Activated CD4-positive, alpha-beta T cell treated with anti-CD3 and anti-CD28 coated beads for 36 hours (primary cell): ENCODE measurements around the gene MUS81. TPM values are rescaled to one million over a fixed set of nuclear protein-coding genes. Genes with fewer than 3 reads are reported as not detected.
A peak's percentile ranks its signal among the peaks of the same experiment; 100 is the strongest.

Experiments
- ATAC-seq: fragments of 200-7000 bp; cut with Tn5 transposase; one replicate; pipeline ENCODE4 v1.10.0; 2021; ENCODE audit warnings: mild to moderate bottlenecking, moderate library complexity
- CTCF ChIA-PET: fragments of 350-600 bp; sonication (Branson Sonifier 250); formaldehyde crosslinking; loops from one replicate; lab custom pipeline; 2021; ENCODE audit warnings: antibody characterized with exemption; lab: Charles Lee
- POLR2A ChIA-PET: fragments of 350-600 bp; sonication (Branson Sonifier 250); formaldehyde crosslinking; loops from one replicate; lab custom pipeline; 2021; ENCODE audit warnings: antibody characterized with exemption, inconsistent platforms; lab: Charles Lee
- DNase-seq: peaks from one replicate; pipeline ENCODE4 v3.0.0-alpha.2; 2020
- H3K27ac Mint-ChIP-seq: one replicate; pipeline ENCODE4 v1.8.0; 2021; ENCODE audit warnings: mixed read lengths
- H3K27me3 Mint-ChIP-seq: one replicate; pipeline ENCODE4 v1.8.0; 2021; ENCODE audit warnings: mixed read lengths
- H3K36me3 Mint-ChIP-seq: one replicate; pipeline ENCODE4 v1.8.0; 2021; ENCODE audit warnings: low read depth, mixed read lengths
- H3K4me1 Mint-ChIP-seq: one replicate; pipeline ENCODE4 v1.8.0; 2021; ENCODE audit warnings: mixed read lengths
- H3K4me3 Mint-ChIP-seq: one replicate; pipeline ENCODE4 v1.8.0; 2021; ENCODE audit warnings: mild to moderate bottlenecking, moderate library complexity, mixed read lengths
- H3K9me3 Mint-ChIP-seq: one replicate; pipeline ENCODE4 v1.8.0; 2021; ENCODE audit warnings: low read depth, mixed read lengths
- intact Hi-C, 2 experiments: fragments of 100-400 bp; cut with DNase I in 1 of 2; cut with micrococcal nuclease in 1 of 2; formaldehyde crosslinking; loops; one replicate each; pipeline versions ENCODE4 v1.14.2 to v1.15.1; 2022 to 2024; cut with DNase I, micrococcal nuclease
- total RNA-seq, 2 experiments: library from RNA; stranded (reverse); gene quantifications; one replicate each; pipeline ENCODE4 v1.2.3, GENCODE V29; 2021

The MUS81 gene
- total RNA-seq, 2 experiments from 2014 or later: 59.2 to 67.8 TPM

DNA sequence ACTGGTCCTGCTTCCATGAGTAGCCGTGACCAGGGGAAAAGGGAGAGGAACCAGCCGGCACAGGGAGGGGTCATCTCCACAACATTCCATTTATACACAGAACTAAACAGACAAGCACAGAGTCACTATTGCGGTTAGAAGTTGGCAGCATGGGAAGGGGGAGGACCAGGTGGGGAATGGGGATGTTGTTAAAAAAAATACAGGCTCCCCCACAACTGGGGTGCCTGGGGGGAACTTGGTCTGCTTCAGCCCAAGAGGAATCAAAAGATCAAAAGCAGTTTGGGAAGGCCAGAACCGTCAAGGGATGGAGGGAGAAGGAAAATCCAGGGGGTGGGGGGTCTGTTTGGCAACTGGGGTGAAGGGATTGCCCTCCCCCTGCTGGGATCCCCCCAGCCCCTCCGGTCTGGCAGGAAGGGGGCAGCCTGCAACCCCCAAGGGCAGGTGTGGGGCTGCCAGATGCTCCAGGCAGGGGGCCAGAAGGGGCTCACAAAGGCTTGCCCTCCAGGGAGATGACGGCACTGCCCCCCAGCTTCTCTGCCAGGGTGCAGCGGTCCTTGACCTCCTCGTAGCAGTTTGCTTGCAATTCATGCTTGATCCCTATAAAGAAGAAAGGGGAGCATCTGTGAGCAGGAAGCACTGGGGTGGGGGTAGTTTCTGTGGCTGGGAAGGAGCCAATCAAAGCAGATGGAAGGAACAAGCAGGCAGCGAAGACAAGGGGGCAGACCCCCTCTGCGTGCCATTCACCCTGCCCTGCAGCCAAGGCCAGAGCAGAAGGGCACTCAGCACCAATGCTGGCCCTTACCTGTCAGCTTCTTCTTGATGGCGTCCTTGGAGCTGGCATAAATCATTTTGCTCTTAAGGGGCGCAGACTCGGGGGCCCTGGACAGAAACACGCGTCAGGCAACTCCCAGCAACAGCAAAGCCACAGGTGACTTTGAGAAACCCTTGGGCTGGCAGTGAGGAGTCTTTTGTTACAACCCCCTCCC is 5.1 kb upstream of the MUS81 start:
- H3K36me3 Mint-ChIP-seq: peaks cover 53% of the 10 kb centered on the region
- H3K27ac Mint-ChIP-seq: no peak overlapping the region
- CTCF ChIA-PET: interaction anchor here (0.8 kb wide), 1 partner anchor 85 kb away, joined by 3 read pairs; no protein-coding TSS in a partner anchor
- H3K9me3 Mint-ChIP-seq: peaks cover 3% of the 10 kb centered on the region
- ATAC-seq (no peak), DNase-seq (no peak)
- intact Hi-C loops: loop anchor here (5.0 kb wide), 2 partner anchors 283 to 612 kb away; partner anchors contain the start of genes FAM89B (in 1 of the 2), PELI3 (in 1 of the 2) and ZNRD2 (in 1 of the 2)
- H3K4me3 Mint-ChIP-seq: peak overlapping the region; percentile 91
- H3K27me3 Mint-ChIP-seq: no peaks in the 10 kb centered on the region
- POLR2A ChIA-PET: no interaction called here
- H3K4me1 Mint-ChIP-seq: peaks cover 32% of the 10 kb centered on the region

DNA sequence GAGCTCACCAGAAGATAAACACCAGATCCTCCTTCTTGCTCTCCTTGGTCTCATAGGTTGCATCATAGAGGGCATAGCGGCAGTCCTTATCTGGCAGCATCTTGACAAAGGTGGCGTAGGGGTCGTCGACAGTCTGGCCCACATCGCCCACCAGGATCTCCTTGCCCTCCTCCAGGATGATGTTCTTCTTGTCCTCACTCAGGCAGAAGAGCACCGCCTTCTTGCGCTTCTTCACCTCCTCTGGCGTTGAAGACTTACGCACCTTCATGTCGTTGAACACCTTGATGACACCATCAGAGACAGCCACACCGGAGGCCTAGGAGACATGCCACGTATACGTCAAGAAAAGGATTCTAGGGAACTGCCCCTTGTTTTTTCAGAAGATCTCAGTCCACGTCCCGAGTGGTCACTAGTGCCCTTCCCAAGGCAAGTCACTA is 4.3 kb upstream of the MUS81 start:
- peaks cover 3% of the 10 kb centered on the region for H3K9me3 Mint-ChIP-seq
- H3K27me3 Mint-ChIP-seq: no peaks in the 10 kb centered on the region
- DNase-seq (no peak), ATAC-seq (no peak)
- peak overlapping the region; percentile 91 for H3K4me3 Mint-ChIP-seq
- ChIA-PET CTCF (interaction anchor here (0.8 kb wide), 1 partner anchor 86 kb away, joined by 3 read pairs; no protein-coding TSS in a partner anchor), POLR2A (no interaction called here)
- intact Hi-C loops: loop anchor here (5.0 kb wide), 2 partner anchors 284 to 611 kb away; partner anchors contain the start of genes FAM89B (in 1 of the 2), PELI3 (in 1 of the 2) and ZNRD2 (in 1 of the 2)
- peaks cover 32% of the 10 kb centered on the region for H3K4me1 Mint-ChIP-seq
- H3K27ac Mint-ChIP-seq: peak overlapping the region; percentile 78
- peaks cover 54% of the 10 kb centered on the region for H3K36me3 Mint-ChIP-seq

DNA sequence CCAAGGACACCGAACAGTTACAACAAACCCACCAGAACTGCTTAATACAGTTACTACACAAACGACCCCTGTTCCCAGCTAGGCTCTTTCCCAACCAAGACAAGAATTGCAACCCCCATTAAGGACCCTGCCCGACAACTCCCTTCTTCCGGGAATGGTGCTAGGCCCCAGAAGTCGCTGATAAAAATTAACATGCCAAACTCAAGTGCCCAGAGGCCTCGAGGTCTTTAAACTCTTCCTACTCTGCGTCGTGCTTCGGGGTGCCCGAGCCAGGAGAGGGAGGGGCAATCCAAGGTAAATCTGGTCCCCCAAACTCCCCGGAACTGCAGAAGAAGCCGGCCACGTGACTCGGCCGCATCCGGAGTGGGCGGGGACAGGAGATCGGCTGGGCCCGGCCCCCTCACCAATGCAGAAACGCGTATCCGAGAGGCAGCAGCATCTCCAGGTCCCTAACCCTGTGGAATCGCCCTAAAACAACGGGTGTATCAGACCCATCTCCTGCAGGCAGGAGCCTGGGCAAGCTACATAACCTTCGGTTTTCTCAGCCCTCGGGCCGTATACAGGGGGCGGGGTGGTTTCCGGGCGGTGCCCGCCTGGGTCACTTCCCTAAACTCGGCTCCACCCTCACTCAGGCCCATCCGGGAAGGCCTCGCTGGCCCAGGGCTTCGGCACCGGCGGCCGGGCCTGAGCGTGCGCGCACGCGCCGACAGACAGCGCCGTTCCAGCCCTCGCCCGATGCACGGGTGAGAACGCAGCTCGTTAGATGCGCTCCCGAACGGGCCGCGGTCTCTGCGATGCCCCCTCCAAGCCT is 3.3 kb upstream of the MUS81 start:
- Mint-ChIP-seq H3K4me1 (peaks cover 37% of the 10 kb centered on the region), H3K9me3 (peaks cover 3% of the 10 kb centered on the region), H3K27me3 (no peaks in the 10 kb centered on the region), H3K27ac (peak overlapping the region; percentile 78), H3K36me3 (peaks cover 52% of the 10 kb centered on the region), H3K4me3 (peak overlapping the region; percentile 91)
- intact Hi-C loops: loop anchor here (5.0 kb wide), 2 partner anchors 285 to 610 kb away; partner anchors contain the start of genes FAM89B (in 1 of the 2), PELI3 (in 1 of the 2) and ZNRD2 (in 1 of the 2)
- DNase-seq (peak; percentile 93), ATAC-seq (no peak)
- ChIA-PET POLR2A (no interaction called here), CTCF (interaction anchor here (0.6 to 6.6 kb wide), 3 partner anchors 17 to 285 kb away, joined by 3 to 210 read pairs (median 4); partner anchors contain the start of genes CCDC85B and FIBP)

DNA sequence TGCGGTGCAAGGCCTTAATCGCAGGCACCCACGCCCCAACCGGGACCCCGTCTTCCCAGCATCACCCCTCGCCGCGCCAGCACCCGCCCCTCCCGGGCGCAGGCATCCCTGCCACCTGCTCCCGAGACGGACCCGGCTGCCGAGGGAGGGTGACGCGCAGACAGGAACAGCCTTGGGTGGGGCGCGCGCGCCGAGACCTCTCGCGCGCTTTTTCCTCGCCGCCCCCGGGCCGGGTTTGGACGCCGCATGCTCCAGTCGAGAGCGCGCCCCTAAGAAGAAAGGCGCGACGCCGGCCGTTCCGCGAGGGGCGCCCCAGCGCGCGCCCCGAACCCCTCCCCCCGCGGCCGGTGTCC is 2.8 kb upstream of the MUS81 start:
- ChIA-PET CTCF (interaction anchor here (0.7 to 6.6 kb wide), 4 partner anchors 17 to 286 kb away, joined by 4 to 210 read pairs (median 18); partner anchors contain the start of genes CCDC85B and FIBP), POLR2A (interaction anchor here (0.6 to 1.0 kb wide), 3 partner anchors 16 to 1079 kb away, joined by 3 to 4 read pairs (median 4); partner anchors contain the start of genes PCNX3 and SF1)
- Mint-ChIP-seq H3K4me3 (peak overlapping the region; percentile 91), H3K27me3 (no peaks in the 10 kb centered on the region), H3K4me1 (peaks cover 38% of the 10 kb centered on the region), H3K27ac (peak overlapping the region; percentile 78), H3K36me3 (peaks cover 46% of the 10 kb centered on the region), H3K9me3 (no peaks in the 10 kb centered on the region)
- peak; percentile 79 for DNase-seq
- intact Hi-C loops: loop anchor here (5.0 kb wide), 2 partner anchors 285 to 610 kb away; partner anchors contain the start of genes FAM89B (in 1 of the 2), PELI3 (in 1 of the 2) and ZNRD2 (in 1 of the 2)
- no peak for ATAC-seq

DNA sequence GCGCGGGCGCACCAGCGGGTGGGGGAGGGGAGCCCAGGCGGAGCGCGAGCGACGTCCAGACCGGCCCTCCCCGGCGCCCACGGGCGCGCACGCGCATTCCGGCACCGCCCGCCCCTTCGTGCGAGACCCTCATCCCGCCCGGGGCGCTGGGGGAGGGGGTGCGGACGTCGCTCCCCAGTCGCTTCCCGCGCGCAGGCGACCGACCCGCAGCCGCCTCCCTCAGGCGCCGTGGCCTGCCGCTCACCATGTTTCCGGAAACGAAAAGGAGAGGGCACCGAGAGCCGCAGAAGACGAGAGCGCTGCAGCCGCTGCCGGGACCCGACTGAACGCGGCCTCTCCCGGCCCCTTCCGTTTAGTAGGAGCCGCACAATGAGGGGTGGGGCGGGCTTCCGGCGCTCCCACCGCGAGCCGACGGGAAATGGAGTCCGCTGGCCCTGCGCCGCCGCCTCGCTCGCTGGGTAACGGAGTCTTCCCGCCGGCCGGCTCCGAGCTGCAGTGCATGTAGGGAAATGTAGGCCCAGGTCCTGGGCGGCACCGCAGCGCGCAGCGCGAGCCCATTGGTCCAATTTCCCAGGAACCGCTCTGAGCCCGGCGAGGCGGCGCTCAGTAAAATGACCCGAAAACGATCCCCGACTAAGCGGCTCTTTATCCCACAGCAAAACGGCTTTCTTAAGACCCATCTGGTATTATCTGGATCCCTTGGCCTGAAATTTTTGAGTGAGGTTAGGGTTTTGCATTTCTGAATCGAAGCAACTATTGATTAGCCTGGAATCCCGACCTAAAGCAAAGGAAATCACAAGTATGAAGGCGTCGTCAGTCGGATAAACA is 2.2 kb upstream of the MUS81 start, which contains the start of gene CFL1:
Gene CFL1 (minus strand): TSS at position 328 of the 828 bp plus-strand sequence. CDS start 81 bp downstream, at position 247.
- Mint-ChIP-seq H3K4me1 (peaks cover 43% of the 10 kb centered on the region), H3K27ac (peak within 1 kb of the TSS; percentile 95), H3K4me3 (peak within 1 kb of the TSS; percentile 91), H3K36me3 (peaks cover 49% of the 10 kb centered on the region), H3K9me3 (no peaks in the 10 kb centered on the region), H3K27me3 (no peaks in the 10 kb centered on the region)
- CTCF ChIA-PET: interaction anchor here (0.6 to 6.6 kb wide), 8 partner anchors 16 to 145 kb away, joined by 3 to 210 read pairs (median 9); partner anchors contain the start of genes CCDC85B, FIBP, FOSL1 and KAT5
- DNase-seq (peak; percentile 99), ATAC-seq (peak; percentile 70)
- intact Hi-C loops: loop anchor here (1.0 to 5.0 kb wide), 13 partner anchors 25 to 1617 kb away; partner anchors contain the start of genes C11orf68 (in 2 of the 2), DRAP1 (in 2 of the 2), FAM89B (in 1 of the 2) and FKBP2 (in 1 of the 2)
- POLR2A ChIA-PET: interaction anchor here (0.6 to 2.8 kb wide), 10 partner anchors 8 to 1080 kb away, joined by 3 to 68 read pairs (median 4); partner anchors contain the start of genes CCDC85B, FIBP, NEAT1 and PCNX3

DNA sequence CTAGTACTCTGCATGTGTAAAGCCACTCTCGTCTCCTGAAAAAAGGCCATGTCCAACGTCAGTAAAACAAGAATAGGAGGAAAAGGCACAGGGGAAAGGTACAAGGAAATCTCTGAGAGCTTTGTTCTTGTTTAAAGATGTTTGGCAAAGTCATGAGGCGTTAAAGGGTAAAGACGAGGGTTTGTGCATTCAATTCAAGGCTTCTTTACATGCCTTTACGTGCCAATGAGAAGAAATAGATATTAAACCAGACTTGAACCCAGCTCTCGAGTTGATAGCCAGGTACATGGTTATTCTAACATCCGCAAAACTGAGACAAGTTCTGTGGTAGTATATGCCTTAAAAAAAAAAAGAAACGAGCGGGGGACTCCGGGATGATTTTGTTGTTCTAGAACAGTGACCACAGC is 1.5 kb upstream of the MUS81 start:
- H3K4me1 Mint-ChIP-seq: peaks cover 43% of the 10 kb centered on the region
- POLR2A ChIA-PET: interaction anchor here (0.6 to 2.8 kb wide), 11 partner anchors 9 to 725 kb away, joined by 3 to 68 read pairs (median 3); partner anchors contain the start of genes BANF1, CCDC85B, FIBP and NEAT1
- DNase-seq (no peak), ATAC-seq (no peak)
- H3K27me3 Mint-ChIP-seq: no peaks in the 10 kb centered on the region
- peaks cover 49% of the 10 kb centered on the region for H3K36me3 Mint-ChIP-seq
- peak overlapping the region; percentile 95 for H3K27ac Mint-ChIP-seq
- CTCF ChIA-PET: interaction anchor here (0.6 to 6.6 kb wide), 10 partner anchors 15 to 244 kb away, joined by 3 to 210 read pairs (median 8); partner anchors contain the start of genes BANF1, CCDC85B, EIF1AD and FIBP
- intact Hi-C loops: loop anchor here (1.0 to 5.0 kb wide), 17 partner anchors 25 to 1618 kb away; partner anchors contain the start of genes C11orf68 (in 2 of the 2), DRAP1 (in 2 of the 2), PCNX3 (in 2 of the 2) and BANF1 (in 1 of the 2)
- no peaks in the 10 kb centered on the region for H3K9me3 Mint-ChIP-seq
- peak overlapping the region; percentile 91 for H3K4me3 Mint-ChIP-seq

DNA sequence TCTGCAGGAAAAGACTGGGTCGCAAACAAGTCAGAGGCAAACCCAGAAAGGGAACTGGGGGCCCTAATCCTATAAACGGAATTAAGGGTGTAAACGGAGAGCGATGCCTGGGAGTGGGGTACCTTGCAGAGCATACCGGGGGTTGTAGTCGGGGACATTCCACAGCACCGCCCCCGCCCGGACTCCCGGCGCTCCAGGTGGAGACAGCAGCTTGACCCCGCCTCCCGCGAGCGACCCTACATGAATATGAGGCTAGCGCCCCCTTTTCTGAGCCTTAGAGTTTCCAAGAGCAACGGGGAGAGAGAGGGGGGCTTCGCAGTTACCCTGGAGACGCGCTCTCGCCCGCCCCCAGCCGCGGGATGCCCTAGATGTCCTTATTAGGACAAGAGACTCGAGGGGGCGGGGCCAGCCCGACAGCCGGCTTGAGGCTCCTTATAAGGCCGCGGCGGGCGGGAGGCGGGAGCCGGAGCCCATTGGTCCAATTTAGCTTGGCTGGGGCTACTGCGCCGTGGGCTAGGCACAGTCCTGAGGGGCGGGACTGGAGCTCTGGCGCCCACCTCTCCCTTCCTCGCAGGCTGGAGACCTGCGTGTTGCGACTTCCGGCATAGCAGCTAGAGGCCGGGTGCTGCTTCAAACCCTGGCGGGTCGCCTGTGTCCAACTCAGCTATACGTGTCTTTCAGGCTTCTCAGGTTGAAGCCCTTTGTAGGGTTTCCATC is 980 bp upstream of the MUS81 start:
- peaks cover 42% of the 10 kb centered on the region for H3K4me1 Mint-ChIP-seq
- POLR2A ChIA-PET: interaction anchor here (0.7 to 2.8 kb wide), 15 partner anchors 9 to 244 kb away, joined by 3 to 68 read pairs (median 6); partner anchors contain the start of genes AP5B1, BANF1, CCDC85B and FIBP

DNA sequence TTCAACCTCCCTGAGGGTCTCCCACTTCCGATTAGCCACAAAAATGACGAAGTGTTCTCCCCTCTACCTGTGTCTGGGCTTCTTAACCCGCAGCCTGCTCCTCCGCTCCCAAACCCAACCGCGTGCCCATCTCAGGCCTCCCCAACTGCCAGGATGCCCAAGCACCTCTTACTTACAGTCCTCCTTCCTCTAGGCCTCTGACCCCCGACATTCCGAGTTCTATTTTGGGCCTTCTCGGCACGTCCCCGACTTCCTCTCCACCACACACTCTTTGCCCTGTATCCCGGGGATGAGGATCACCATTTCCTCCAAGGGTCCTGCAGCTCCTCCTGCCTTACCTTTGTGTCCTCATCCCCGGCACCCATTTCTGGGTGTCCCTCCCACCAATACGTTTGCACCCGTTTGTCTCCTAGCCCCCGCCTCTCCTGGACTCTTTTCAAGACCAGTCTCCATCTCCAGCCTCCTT is 388 bp upstream of the MUS81 start:
- Mint-ChIP-seq H3K36me3 (peaks cover 45% of the 10 kb centered on the region), H3K4me1 (peaks cover 36% of the 10 kb centered on the region), H3K27me3 (no peaks in the 10 kb centered on the region), H3K27ac (peak overlapping the region; percentile 99), H3K9me3 (no peaks in the 10 kb centered on the region), H3K4me3 (peak overlapping the region; percentile 91)
- CTCF ChIA-PET: interaction anchor here (0.6 to 6.6 kb wide), 42 partner anchors 8 to 522 kb away, joined by 3 to 210 read pairs (median 4); partner anchors contain the start of genes BANF1, BRMS1, CCDC85B and CTSW
- POLR2A ChIA-PET: interaction anchor here (0.8 to 2.8 kb wide), 14 partner anchors 9 to 245 kb away, joined by 3 to 68 read pairs (median 6); partner anchors contain the start of genes AP5B1, CCDC85B, FIBP and KAT5
- intact Hi-C loops: loop anchor here (1.0 to 5.0 kb wide), 22 partner anchors 13 to 1619 kb away; partner anchors contain the start of genes BANF1 (in 2 of the 2), EIF1AD (in 2 of the 2), FIBP (in 2 of the 2) and ZNRD2 (in 2 of the 2)
- ATAC-seq (peak; percentile 4), DNase-seq (no peak)

More for the DNA sequence above, 980 bp upstream of the MUS81 start:
- Mint-ChIP-seq H3K27ac (peak overlapping the region; percentile 99), H3K27me3 (no peaks in the 10 kb centered on the region), H3K9me3 (no peaks in the 10 kb centered on the region), H3K36me3 (peaks cover 47% of the 10 kb centered on the region), H3K4me3 (peak overlapping the region; percentile 91)
- intact Hi-C loops: loop anchor here (1.0 to 5.0 kb wide), 11 partner anchors 41 to 1618 kb away; partner anchors contain the start of genes BANF1 (in 1 of the 2), C11orf68 (in 1 of the 2), DRAP1 (in 1 of the 2) and EIF1AD (in 1 of the 2)
- DNase-seq (peak; percentile 99), ATAC-seq (peak; percentile 73)
- CTCF ChIA-PET: interaction anchor here (0.5 to 6.6 kb wide), 40 partner anchors 8 to 522 kb away, joined by 3 to 210 read pairs (median 4); partner anchors contain the start of genes BANF1, BRMS1, CCDC85B and CTSW
